Gastroesophageal sphincter (tissue), 4 donors: ENCODE measurements around the gene DMD. TPM values are rescaled to one million over a fixed set of nuclear protein-coding genes. Genes with fewer than 3 reads are reported as not detected.

ENCODE experiments used
- ATAC-seq: fragments of 150-250 bp; one replicate; pipeline ENCODE4 v1.9.1; 2016; ENCODE audit warnings: mild to moderate bottlenecking, moderate library complexity
- H3K27ac ChIP-seq, 4 donors: fragments of 200-600 bp; sonication (generic) in 3 of 4; 1 replicate in 3 of 4; 2 replicates in 1 of 4; pipeline ENCODE4 v1.5.1; 2016 to 2019
- H3K27me3 ChIP-seq: fragments of 200-600 bp; sonication (generic); one replicate; pipeline ENCODE4 v1.5.1; 2019
- H3K36me3 ChIP-seq, 2 donors: fragments of 200-600 bp; sonication (generic); one replicate each; pipeline ENCODE4 v1.5.1; 2019; ENCODE audit warnings: control low read depth in 1 of 2
- H3K4me1 ChIP-seq, 3 donors: fragments of 200-600 bp; sonication (generic); 1 replicate in 2 of 3; 2 replicates in 1 of 3; pipeline ENCODE4 v1.5.1; 2016 to 2019; ENCODE audit warnings: control low read depth in 2 of 3
- H3K4me3 ChIP-seq, 2 donors: fragments of 200-600 bp; sonication (generic); one replicate each; pipeline ENCODE4 v1.5.1; 2019; ENCODE audit warnings: mild to moderate bottlenecking in 1 of 2, moderate library complexity in 1 of 2
- H3K9me3 ChIP-seq, 3 donors: fragments of 200-600 bp; sonication (generic); one replicate each; pipeline ENCODE4 v1.5.1; 2017 to 2019; ENCODE audit warnings: control low read depth in 2 of 3
- EP300 ChIP-seq: sonication (generic); formaldehyde crosslinking; IDR thresholded peaks from one replicate; pipeline ENCODE4 v1.6.1; 2017; ENCODE audit warnings: antibody characterized with exemption, mild to moderate bottlenecking
- POLR2A ChIP-seq, 2 donors: fragments of 450-650 bp; IDR thresholded peaks; one replicate each; pipeline ENCODE4 v1.6.1; 2017; ENCODE audit warnings: antibody characterized with exemption in 2 of 2, mild to moderate bottlenecking in 2 of 2, moderate library complexity in 1 of 2
- POLR2AphosphoS5 ChIP-seq: sonication (generic); formaldehyde crosslinking; IDR thresholded peaks from one replicate; pipeline ENCODE4 v1.6.1; 2017; ENCODE audit warnings: antibody characterized with exemption
- WGBS, 2 donors: methylation state at CpG; one replicate each; pipeline ENCODE4 v1.1.5; 2018; ENCODE audit warnings: low coverage in 1 of 2; 5-methylcytosine and 5-hydroxymethylcytosine counted together
- total RNA-seq, 4 donors: library from RNA; depleted of rRNA; stranded (reverse); fragments of >200 nt; gene quantifications; one replicate each; pipeline ENCODE4 v1.1.0, GENCODE V29; 2016
- TF ChIP-seq, protein P1 (sequence below), 4 experiments: fragments of 200-600 bp in 2 of 4; fragments of 450-650 bp in 2 of 4; sonication (generic) in 1 of 4; IDR thresholded peaks; one replicate each; pipeline ENCODE4 v1.5.1; 2017 to 2019; ENCODE audit warnings: antibody characterized with exemption in 4 of 4, mild to moderate bottlenecking in 2 of 4, moderate library complexity in 2 of 4

The DMD gene
- total RNA-seq, 4 donors from 2014 or later: 111 to 225 (median 183) TPM

DNA sequence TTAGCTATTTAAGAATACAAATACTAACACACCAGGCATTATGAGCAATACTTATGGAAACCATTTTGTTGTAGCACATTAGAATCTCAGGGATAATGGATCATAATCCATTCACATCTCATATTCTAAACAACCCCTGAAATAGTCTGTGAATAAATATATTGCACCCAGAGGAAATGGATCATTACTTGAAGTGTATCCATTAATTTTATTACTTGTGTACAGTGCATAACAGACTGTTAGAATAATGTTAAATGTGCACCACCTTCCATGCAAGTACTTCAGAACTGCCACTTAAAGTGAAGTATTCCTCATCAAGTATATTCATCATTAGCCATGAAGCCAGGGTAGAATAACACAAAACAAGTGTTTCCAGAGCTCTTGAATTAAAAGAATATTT is 715.5 kb downstream of the DMD start:
- Histone ChIP-seq H3K27ac (no peak overlapping the region), H3K9me3 (no peaks in the 10 kb centered on the region), H3K27me3 (no peaks in the 10 kb centered on the region), H3K4me1 (no peaks in the 10 kb centered on the region), H3K36me3 (no peaks in the 10 kb centered on the region), H3K4me3 (no peak overlapping the region)
- ATAC-seq: no peak
- no peak for TF ChIP-seq EP300
- TF ChIP-seq POLR2AphosphoS5: no peak
- TF ChIP-seq, protein P1, sequence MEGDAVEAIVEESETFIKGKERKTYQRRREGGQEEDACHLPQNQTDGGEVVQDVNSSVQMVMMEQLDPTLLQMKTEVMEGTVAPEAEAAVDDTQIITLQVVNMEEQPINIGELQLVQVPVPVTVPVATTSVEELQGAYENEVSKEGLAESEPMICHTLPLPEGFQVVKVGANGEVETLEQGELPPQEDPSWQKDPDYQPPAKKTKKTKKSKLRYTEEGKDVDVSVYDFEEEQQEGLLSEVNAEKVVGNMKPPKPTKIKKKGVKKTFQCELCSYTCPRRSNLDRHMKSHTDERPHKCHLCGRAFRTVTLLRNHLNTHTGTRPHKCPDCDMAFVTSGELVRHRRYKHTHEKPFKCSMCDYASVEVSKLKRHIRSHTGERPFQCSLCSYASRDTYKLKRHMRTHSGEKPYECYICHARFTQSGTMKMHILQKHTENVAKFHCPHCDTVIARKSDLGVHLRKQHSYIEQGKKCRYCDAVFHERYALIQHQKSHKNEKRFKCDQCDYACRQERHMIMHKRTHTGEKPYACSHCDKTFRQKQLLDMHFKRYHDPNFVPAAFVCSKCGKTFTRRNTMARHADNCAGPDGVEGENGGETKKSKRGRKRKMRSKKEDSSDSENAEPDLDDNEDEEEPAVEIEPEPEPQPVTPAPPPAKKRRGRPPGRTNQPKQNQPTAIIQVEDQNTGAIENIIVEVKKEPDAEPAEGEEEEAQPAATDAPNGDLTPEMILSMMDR (IDR thresholded peaks at IDR 0.05): no peak
- no peak for TF ChIP-seq POLR2A (IDR thresholded peaks at IDR 0.05)

DNA sequence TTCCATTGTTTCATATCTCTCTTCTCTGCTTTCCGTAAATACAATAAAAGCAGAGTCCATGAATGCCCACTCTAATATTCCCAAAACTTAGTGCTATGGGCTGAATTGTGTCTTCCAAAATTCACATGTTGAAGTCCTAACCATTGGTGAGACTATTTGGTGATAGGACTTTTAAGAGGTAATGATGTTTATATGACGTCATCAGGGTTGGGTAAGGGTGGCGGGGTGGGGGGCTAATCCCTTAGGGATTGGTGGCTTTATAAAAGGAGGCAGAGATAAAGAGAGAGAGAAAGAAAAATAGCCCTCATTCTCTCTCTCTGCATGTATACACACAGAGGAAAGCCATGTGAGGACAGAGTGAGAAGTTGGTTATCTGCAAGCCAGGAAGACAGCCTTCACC is 722.2 kb downstream of the DMD start:
- 80 to 90% methylated on average over 1 to 2 of the region's 3 CpGs for WGBS, 2 donors
- Histone ChIP-seq H3K27ac (no peak overlapping the region), H3K4me1 (no peaks in the 10 kb centered on the region), H3K27me3 (no peaks in the 10 kb centered on the region), H3K4me3 (no peak overlapping the region), H3K36me3 (peaks cover 0 to 10% of the 10 kb centered on the region in 2 donors), H3K9me3 (no peaks in the 10 kb centered on the region)
- no peak for ATAC-seq
- no peak for TF ChIP-seq POLR2AphosphoS5
- no peak for TF ChIP-seq POLR2A (IDR thresholded peaks at IDR 0.05)
- TF ChIP-seq EP300: no peak
- TF ChIP-seq, protein P1 (IDR thresholded peaks at IDR 0.05): no peak

DNA sequence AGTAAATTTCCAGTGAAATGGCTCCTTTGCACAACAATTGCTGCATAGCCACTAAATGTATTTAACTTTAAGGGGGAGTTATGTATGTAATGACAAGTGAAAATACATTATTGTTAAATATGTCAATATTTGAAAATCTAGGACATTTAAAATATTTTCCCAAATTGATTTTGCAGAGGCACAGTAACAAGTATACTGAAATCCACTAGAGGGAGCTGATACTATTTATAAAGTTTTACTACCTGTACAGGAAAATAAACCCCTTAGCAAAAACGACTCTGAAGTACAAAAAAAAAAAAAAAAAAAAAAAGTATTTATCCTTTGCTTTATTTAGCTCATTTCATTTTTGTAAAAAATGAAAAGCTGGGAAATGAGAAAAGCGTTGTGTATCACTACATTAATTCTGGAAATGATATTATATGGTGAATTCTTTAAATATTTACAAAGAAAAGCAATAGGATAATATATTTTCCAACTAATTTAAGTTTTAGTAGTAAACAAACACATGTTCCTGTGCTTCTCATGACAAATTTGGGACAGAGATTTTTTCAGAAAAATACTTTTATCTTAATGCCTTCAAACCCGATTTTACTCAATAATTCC is 727.7 kb downstream of the DMD start:
- WGBS, 2 donors: 27 to 51% methylated on average over 3 of the region's 3 CpGs
- ATAC-seq: no peak
- H3K4me3 ChIP-seq: no peak overlapping the region
- no peaks in the 10 kb centered on the region for H3K27me3 ChIP-seq
- TF ChIP-seq POLR2AphosphoS5 (no peak), POLR2A (IDR thresholded peaks at IDR 0.05) (no peak), EP300 (no peak)
- TF ChIP-seq, protein P1 (IDR thresholded peaks at IDR 0.05): no peak
- no peaks in the 10 kb centered on the region for H3K9me3 ChIP-seq
- H3K27ac ChIP-seq: no peak overlapping the region
- H3K4me1 ChIP-seq: no peaks in the 10 kb centered on the region
- H3K36me3 ChIP-seq: no peaks in the 10 kb centered on the region

DNA sequence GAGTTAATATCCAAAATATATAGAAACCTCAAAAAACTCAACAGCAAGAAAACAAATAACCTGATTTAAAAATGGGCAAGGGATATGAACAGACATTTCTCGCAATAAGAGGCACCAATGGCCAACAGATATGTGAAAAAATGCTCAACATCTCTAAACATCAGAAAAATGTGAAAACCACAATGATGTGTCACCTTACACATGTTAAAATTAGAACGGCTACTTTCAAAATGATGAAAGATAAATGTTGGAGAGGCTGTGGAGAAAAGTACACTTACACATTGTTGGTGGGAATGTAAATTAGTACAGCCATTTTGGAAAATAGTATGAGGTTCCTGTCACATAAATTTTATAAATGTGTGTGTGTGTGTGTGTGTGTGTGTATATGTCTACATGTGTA is 731.3 kb downstream of the DMD start:
- Histone ChIP-seq H3K9me3 (no peaks in the 10 kb centered on the region), H3K27ac (no peak overlapping the region)
- ATAC-seq: no peak

DNA sequence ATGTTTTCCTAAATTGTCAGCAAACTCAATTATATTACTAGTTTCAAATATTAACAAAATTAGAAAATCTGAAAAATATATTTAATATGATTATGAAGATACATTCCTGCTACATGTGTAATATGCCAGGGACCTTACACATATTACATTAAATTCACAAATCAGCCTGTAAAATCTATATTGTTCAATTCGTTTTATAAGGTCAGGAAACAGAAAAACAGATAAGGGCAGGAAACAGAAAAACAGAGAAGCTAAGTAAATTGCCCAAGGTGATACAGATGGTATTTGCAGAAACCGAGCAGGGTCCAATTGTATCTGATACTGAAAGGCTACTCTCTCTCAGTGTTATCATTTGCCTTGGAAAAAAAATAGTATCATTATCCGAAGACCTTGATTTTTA is 739.0 kb downstream of the DMD start:
- WGBS, 2 donors: 68 to 77% methylated on average over 3 of the region's 3 CpGs
- H3K27ac ChIP-seq: no peak overlapping the region
- TF ChIP-seq POLR2AphosphoS5 (no peak), EP300 (no peak), POLR2A (IDR thresholded peaks at IDR 0.05) (no peak)
- TF ChIP-seq, protein P1 (IDR thresholded peaks at IDR 0.05): no peak

More for the DNA sequence above, 731.3 kb downstream of the DMD start:
- TF ChIP-seq POLR2AphosphoS5 (no peak), POLR2A (IDR thresholded peaks at IDR 0.05) (no peak), EP300 (no peak)
- TF ChIP-seq, protein P1 (IDR thresholded peaks at IDR 0.05): no peak
- Histone ChIP-seq H3K36me3 (no peaks in the 10 kb centered on the region), H3K27me3 (no peaks in the 10 kb centered on the region), H3K4me1 (no peaks in the 10 kb centered on the region), H3K4me3 (no peak overlapping the region)
- 78 to 85% methylated on average over 2 of the region's 2 CpGs for WGBS, 2 donors

More for the DNA sequence above, 739.0 kb downstream of the DMD start:
- H3K36me3 ChIP-seq: no peaks in the 10 kb centered on the region
- H3K9me3 ChIP-seq: no peaks in the 10 kb centered on the region
- no peak overlapping the region for H3K4me3 ChIP-seq
- no peaks in the 10 kb centered on the region for H3K4me1 ChIP-seq
- H3K27me3 ChIP-seq: no peaks in the 10 kb centered on the region
- ATAC-seq: no peak
